K562 (cell line): ENCODE data around the gene PLEKHF1. TPM values are rescaled to one million over a fixed set of nuclear protein-coding genes. Genes with fewer than 3 reads are reported as not detected.

Experiments
- BCL6 ChIP-seq: fragments of 250-450 bp; sonication (Bioruptor Pico); IDR thresholded peaks from 2 replicates; pipeline ENCODE4 v1.4.0; 2020
- BRF1 ChIP-seq: IDR thresholded peaks from 3 replicates; pipeline ENCODE4 v1.6.1; 2011; ENCODE audit warnings: borderline replicate concordance, mild to moderate bottlenecking; ENCODE audit not compliant: insufficient read length; ENCODE audit errors: extremely low read depth
- CHD2 ChIP-seq: IDR thresholded peaks from 2 replicates; pipeline ENCODE4 v1.6.1; 2011; ENCODE audit warnings: low read depth, low read length
- EWSR1 ChIP-seq: fragments of 450-650 bp; IDR thresholded peaks from 2 replicates; pipeline ENCODE4 v1.6.1; 2018; ENCODE audit warnings: borderline replicate concordance, mild to moderate bottlenecking, low read depth, moderate library complexity; ENCODE audit not compliant: partially characterized antibody
- FOXM1 ChIP-seq, 2 experiments: fragments of 450-650 bp in 1 of 2; sonication (generic) in 1 of 2; formaldehyde crosslinking in 1 of 2; IDR thresholded peaks; 2 replicates each; pipeline versions ENCODE4 v1.6.1 to v1.9.0; 2017 to 2022; ENCODE audit warnings: low read depth in 2 of 2, mild to moderate bottlenecking in 2 of 2, missing genetic modification reagents in 1 of 2, moderate library complexity in 1 of 2
- IFI16 ChIP-seq: fragments of 250-450 bp; sonication (Bioruptor Pico); IDR thresholded peaks from 2 replicates; pipeline ENCODE4 v2.1.2; 2022; ENCODE audit warnings: mild to moderate bottlenecking, inconsistent platforms
- MTA1 ChIP-seq: fragments of 450-650 bp; IDR thresholded peaks from 2 replicates; pipeline ENCODE4 v1.6.1; 2017; ENCODE audit warnings: borderline replicate concordance
- NUFIP1 ChIP-seq: fragments of 450-650 bp; IDR thresholded peaks from 2 replicates; pipeline ENCODE4 v1.6.1; 2018; ENCODE audit not compliant: partially characterized antibody
- POLR2AphosphoS5 ChIP-seq: IDR thresholded peaks from 2 replicates; pipeline ENCODE4 v1.6.1; 2011; ENCODE audit warnings: mild to moderate bottlenecking, low read depth, low read length, moderate library complexity; ENCODE audit not compliant: control insufficient read depth, insufficient read depth
- TCFL5 ChIP-seq: fragments of 250-450 bp; sonication (Bioruptor Pico); conservative IDR thresholded peaks from 2 replicates; pipeline ENCODE4 v1.6.1; 2021; ENCODE audit warnings: mild to moderate bottlenecking, moderate library complexity, matching md5 sums
- TEAD4 ChIP-seq, 2 experiments: sonication (generic) in 1 of 2; formaldehyde crosslinking in 1 of 2; IDR thresholded peaks; 2 replicates each; pipeline versions ENCODE4 v1.6.1 to v1.8.0; 2012 to 2022; ENCODE audit warnings: borderline replicate concordance in 1 of 2, inconsistent platforms in 1 of 2, low read length in 1 of 2, mild to moderate bottlenecking in 1 of 2, missing genetic modification reagents in 1 of 2
- ZNF140 ChIP-seq: fragments of 250-450 bp; sonication (Bioruptor Pico); IDR thresholded peaks from 2 replicates; pipeline ENCODE4 v1.8.0; 2021; ENCODE audit warnings: moderate library complexity, mild to moderate bottlenecking, inconsistent platforms
- ZNF408 ChIP-seq: fragments of 250-450 bp; sonication (Bioruptor Pico); IDR thresholded peaks from 2 replicates; pipeline ENCODE4 v1.4.0; 2020; ENCODE audit warnings: low read depth, mild to moderate bottlenecking, moderate library complexity
- ZNF583 ChIP-seq: fragments of 250-450 bp; sonication (Bioruptor Pico); IDR thresholded peaks from 2 replicates; pipeline ENCODE4 v1.4.0; 2020
- ZNF778 ChIP-seq: fragments of 450-650 bp; formaldehyde crosslinking; IDR thresholded peaks from 2 replicates; pipeline ENCODE4 v1.4.0; 2020; ENCODE audit warnings: mild to moderate bottlenecking, moderate library complexity
- ZNF780A ChIP-seq: fragments of 250-450 bp; sonication (Bioruptor Pico); IDR thresholded peaks from 2 replicates; pipeline ENCODE4 v1.5.0; 2021; ENCODE audit warnings: mild to moderate bottlenecking
- polyA plus RNA-seq, 8 experiments: library from polyadenylated mRNA; depleted of rRNA in 4 of 8; stranded (reverse) in 5 of 8; unstranded in 3 of 8; fragments of >200 nt; fragmentation: Nextera tagmentation in 2 of 8; fragmentation: Illumina TruSeq in 1 of 8; extraction: Ambion mirVana in 2 of 8; extraction: Trizol in 1 of 8; gene quantifications; 2 replicates each; pipeline versions ENCODE4 v1.2.1 to v1.2.3, GENCODE V29; 2011 to 2014; ENCODE audit warnings: inconsistent platforms in 1 of 8, missing spikeins in 1 of 8
- total RNA-seq, 7 experiments: library from RNA; depleted of rRNA in 6 of 7; stranded (reverse); fragments of >200 nt in 6 of 7; fragmentation: Illumina TruSeq in 2 of 7; extraction: Trizol in 2 of 7; gene quantifications; 2 replicates each; pipeline versions ENCODE4 v1.2.1 to v1.2.3, GENCODE V29; 2011 to 2021; ENCODE audit warnings: low replicate concordance in 1 of 7
- TF ChIP-seq, protein P1 (sequence below): fragments of 150-350 bp; IDR thresholded peaks from 2 replicates; pipeline ENCODE4 v1.6.1; 2014; ENCODE audit warnings: low read depth, mild to moderate bottlenecking, low read length, borderline replicate concordance
- TF ChIP-seq, protein P2 (sequence below): IDR thresholded peaks from 3 replicates; pipeline ENCODE4 v1.6.1; 2011; ENCODE audit warnings: borderline replicate concordance, mild to moderate bottlenecking; ENCODE audit not compliant: insufficient read length, insufficient read depth
- TF ChIP-seq, protein P3 (sequence below): fragments of 450-650 bp; IDR thresholded peaks from 2 replicates; pipeline ENCODE4 v1.6.1; 2016; ENCODE audit warnings: antibody characterized with exemption
- TF ChIP-seq, protein P4 (sequence below): fragments of 250-450 bp; sonication (Bioruptor Pico); IDR thresholded peaks from 2 replicates; pipeline ENCODE4 v1.5.1; 2021; ENCODE audit warnings: mild to moderate bottlenecking

Gene PLEKHF1
- total and polyA plus RNA-seq, 9 of the 15 experiments (the other 6 are each of a cell fraction or from before 2014, with no cell fraction given): 0.07 to 13.4 (median 3.9) TPM; not detected in 1

DNA sequence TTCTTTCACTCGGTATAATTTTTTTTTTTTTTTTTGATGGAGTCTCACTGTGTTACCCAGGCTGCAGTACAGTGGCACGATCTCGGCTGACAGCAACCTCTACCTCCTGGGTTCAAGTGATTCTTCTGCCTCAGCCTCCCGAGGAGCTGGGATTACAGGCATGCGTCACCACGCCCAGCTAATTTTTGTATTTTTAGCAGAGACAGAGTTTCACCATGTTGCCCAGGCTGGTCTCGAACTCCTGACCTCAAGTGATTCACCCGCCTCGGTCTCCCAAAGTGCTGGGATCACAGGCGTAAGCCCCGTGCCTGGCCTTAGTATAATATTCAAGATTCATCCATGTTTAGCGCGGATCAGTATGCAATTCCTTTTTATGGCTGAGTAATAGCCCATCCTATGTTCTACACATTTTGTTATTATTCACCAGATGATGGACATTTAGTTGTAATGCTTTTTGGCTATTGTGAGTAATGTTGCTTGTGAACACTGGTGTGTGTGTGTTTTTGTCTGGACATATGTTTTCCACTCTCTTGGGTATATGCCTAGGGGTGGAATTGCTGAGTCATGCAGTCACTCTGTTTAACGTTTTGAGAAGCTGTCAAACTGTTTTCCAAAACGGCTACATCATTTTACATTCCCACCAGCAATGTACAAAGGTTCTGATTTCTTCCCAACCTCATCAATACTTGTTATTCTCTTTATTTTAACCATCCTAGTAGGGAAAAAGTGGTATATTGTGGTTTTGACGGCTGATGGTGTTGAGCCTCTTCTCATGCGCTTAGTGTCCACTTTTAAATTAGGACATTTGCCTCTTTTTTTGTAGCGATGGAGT, 22.9 kb downstream of the PLEKHF1 start (continued):
- no peak for TF ChIP-seq BCL6 (CRISPR knock-in tag)
- TF ChIP-seq, protein P1, sequence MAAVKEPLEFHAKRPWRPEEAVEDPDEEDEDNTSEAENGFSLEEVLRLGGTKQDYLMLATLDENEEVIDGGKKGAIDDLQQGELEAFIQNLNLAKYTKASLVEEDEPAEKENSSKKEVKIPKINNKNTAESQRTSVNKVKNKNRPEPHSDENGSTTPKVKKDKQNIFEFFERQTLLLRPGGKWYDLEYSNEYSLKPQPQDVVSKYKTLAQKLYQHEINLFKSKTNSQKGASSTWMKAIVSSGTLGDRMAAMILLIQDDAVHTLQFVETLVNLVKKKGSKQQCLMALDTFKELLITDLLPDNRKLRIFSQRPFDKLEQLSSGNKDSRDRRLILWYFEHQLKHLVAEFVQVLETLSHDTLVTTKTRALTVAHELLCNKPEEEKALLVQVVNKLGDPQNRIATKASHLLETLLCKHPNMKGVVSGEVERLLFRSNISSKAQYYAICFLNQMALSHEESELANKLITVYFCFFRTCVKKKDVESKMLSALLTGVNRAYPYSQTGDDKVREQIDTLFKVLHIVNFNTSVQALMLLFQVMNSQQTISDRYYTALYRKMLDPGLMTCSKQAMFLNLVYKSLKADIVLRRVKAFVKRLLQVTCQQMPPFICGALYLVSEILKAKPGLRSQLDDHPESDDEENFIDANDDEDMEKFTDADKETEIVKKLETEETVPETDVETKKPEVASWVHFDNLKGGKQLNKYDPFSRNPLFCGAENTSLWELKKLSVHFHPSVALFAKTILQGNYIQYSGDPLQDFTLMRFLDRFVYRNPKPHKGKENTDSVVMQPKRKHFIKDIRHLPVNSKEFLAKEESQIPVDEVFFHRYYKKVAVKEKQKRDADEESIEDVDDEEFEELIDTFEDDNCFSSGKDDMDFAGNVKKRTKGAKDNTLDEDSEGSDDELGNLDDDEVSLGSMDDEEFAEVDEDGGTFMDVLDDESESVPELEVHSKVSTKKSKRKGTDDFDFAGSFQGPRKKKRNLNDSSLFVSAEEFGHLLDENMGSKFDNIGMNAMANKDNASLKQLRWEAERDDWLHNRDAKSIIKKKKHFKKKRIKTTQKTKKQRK: no peak
- TF ChIP-seq MTA1: no peak
- no peak for TF ChIP-seq BRF1
- TF ChIP-seq FOXM1 (IDR thresholded peaks at IDR 0.05; ENCODE audit: low read depth): 0 out of 2 replicates have a peak, but pooled peaks have one; percentile 19
- no peak for TF ChIP-seq FOXM1 (CRISPR knock-in tag; IDR thresholded peaks at IDR 0.05; ENCODE audit: low read depth)
- TF ChIP-seq TCFL5 (CRISPR knock-in tag): no peak; the same call in 1 of the 2 replicates
- TF ChIP-seq ZNF140 (CRISPR knock-in tag): no peak
- TF ChIP-seq, protein P2, sequence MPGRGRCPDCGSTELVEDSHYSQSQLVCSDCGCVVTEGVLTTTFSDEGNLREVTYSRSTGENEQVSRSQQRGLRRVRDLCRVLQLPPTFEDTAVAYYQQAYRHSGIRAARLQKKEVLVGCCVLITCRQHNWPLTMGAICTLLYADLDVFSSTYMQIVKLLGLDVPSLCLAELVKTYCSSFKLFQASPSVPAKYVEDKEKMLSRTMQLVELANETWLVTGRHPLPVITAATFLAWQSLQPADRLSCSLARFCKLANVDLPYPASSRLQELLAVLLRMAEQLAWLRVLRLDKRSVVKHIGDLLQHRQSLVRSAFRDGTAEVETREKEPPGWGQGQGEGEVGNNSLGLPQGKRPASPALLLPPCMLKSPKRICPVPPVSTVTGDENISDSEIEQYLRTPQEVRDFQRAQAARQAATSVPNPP: no peak
- no peak for TF ChIP-seq POLR2AphosphoS5
- no peak for TF ChIP-seq ZNF408
- TF ChIP-seq CHD2: no peak
- no peak for TF ChIP-seq IFI16
- TF ChIP-seq, protein P3, sequence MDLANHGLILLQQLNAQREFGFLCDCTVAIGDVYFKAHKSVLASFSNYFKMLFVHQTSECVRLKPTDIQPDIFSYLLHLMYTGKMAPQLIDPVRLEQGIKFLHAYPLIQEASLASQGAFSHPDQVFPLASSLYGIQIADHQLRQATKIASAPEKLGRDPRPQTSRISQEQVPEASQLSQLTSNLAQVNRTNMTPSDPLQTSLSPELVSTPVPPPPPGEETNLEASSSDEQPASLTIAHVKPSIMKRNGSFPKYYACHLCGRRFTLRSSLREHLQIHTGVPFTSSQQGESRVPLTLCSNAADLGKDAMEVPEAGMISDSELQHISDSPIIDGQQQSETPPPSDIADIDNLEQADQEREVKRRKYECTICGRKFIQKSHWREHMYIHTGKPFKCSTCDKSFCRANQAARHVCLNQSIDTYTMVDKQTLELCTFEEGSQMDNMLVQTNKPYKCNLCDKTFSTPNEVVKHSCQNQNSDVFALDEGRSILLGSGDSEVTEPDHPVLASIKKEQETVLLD: no peak
- TF ChIP-seq, protein P4, sequence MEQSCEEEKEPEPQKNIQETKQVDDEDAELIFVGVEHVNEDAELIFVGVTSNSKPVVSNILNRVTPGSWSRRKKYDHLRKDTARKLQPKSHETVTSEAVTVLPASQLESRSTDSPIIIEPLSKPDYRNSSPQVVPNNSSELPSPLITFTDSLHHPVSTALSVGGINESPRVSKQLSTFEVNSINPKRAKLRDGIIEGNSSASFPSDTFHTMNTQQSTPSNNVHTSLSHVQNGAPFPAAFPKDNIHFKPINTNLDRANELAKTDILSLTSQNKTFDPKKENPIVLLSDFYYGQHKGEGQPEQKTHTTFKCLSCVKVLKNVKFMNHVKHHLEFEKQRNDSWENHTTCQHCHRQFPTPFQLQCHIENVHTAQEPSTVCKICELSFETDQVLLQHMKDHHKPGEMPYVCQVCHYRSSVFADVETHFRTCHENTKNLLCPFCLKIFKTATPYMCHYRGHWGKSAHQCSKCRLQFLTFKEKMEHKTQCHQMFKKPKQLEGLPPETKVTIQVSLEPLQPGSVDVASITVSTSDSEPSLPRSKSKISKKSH (CRISPR knock-in tag): no peak
- no peak for TF ChIP-seq ZNF583 (CRISPR knock-in tag)
- TF ChIP-seq NUFIP1: no peak
- TF ChIP-seq TEAD4 (IDR thresholded peaks at IDR 0.05; ENCODE audit: low read length): no peak
- no peak for TF ChIP-seq TEAD4 (CRISPR knock-in tag; IDR thresholded peaks at IDR 0.05; ENCODE audit: borderline replicate concordance)
- TF ChIP-seq ZNF778 (CRISPR knock-in tag): no peak
- no peak for TF ChIP-seq EWSR1
- no peak for TF ChIP-seq ZNF780A (CRISPR knock-in tag)
